Activated T-cell treated with anti-CD3 and anti-CD28 coated beads for 1 hour (primary cell): ENCODE measurements around the gene CD274.
"Not testable (repeated sequence)": the region's sequence is repeated elsewhere in the genome, so short reads cannot be mapped to it uniquely, and the experiment has no call there.

Experiments
- DNase-seq: peaks from one replicate; pipeline ENCODE4 v3.0.0-alpha.2; 2020; ENCODE audit warnings: low read depth

The CD274 gene

GRCh38 chr9:5450359-5451091, at the start of gene CD274:
CD274 (plus strand) TSS chr9:5450542; CDS start chr9:5456114, 5,572 bp downstream.
- DNase-seq = peak; percentile 56

DNA sequence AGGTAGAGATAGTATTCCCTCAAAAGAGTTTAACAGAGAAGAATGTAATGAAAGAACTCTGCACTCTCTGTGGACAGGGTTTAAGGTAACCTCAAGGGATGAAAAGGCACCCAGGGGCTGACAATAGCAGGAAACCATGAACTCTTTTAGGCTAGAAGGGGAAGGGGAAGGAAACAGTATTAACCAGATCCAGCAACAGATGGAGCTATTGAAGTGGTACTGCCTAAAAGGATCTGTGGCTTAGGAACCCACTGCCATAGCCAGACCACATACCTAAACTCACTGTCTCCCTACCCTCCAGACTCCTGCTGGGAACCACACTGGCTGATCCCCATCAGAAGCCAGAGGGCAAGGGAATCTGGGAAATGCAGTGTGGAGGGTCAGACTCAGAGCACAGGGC, 48.1 kb upstream of the CD274 start:
- no peak for DNase-seq

GRCh38 chr9:5408596-5408995, 41.7 kb upstream of the CD274 start:
- DNase-seq = no peak

GRCh38 chr9:5416953-5417352, 33.4 kb upstream of the CD274 start:
- DNase-seq = no peak

- DNase-seq = no peak
These were observed 31.9 kb upstream of the CD274 start for GRCh38 chr9:5418481-5418880.

- no peak for DNase-seq
These were observed 30.4 kb upstream of the CD274 start for GRCh38 chr9:5419987-5420386.

DNA sequence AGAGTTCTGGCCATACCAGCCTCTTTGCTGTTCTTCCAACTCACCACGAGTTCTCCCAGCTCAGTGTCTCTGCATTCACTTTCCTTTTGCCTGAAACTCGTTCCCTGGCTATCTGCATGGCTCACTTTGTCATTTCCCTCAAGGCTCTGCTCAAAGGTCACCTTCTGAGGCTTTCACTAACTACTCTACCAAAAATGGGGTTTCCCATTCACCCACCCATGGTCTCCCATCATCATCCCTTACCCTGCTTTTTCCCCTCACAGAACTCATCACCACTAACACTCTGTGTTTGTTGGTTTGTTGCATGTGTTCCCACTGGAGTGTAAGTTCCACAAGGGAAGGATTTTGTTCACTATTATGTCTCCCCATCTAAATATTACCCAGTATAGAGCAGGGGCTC, 29.2 kb upstream of the CD274 start:
- no peak for DNase-seq

DNA sequence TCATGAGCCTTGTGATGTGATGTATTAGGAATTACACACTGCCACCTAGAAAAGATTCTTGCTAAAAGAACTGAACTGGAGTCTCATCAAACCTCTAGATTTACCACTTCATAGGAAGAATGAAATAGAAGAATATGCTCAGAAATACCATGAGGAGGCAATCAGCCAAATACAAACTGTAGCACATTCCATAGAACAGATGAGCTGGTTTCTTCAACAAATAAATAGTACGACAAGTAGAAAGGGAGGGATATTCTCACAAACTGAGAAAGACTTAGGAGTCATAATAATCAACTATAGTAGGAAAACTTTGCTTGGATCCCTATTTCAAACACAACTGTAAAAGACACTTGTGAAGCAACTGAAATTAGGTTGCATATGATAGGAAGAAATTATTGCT, 28.1 kb upstream of the CD274 start:
- DNase-seq = no peak

DNA sequence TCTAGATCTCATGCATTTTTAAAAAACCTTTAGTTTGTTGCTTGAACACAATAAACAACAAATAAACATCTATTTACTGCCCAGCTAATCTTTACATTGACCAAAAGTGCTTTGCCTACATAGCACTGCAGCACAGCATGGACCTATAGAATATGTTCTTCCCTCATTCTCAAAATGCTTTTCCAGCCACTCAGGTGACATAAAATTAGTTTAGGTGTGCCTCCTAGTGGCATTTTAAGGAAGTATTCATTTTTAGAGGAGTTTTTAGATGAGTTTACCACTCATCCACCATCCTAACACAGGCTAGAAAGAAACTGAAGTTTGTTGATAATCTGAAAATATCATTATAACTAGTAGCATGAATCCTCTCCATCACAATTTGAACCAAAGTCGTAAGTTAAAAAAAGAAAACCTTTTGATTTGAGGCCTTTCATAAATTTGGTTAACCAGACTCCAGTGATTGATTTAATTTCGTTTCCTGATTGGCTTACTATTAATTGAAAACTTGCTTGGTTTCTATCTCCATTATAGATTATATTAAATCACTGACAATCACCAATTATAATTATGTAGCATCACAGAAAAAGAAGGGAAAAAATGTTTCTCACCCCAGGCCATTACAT, 25.2 kb upstream of the CD274 start:
- no peak for DNase-seq

- no peak for DNase-seq
These were observed 23.3 kb upstream of the CD274 start for GRCh38 chr9:5427005-5427404.

GRCh38 chr9:5428172-5428571, 22.2 kb upstream of the CD274 start:
- no peak for DNase-seq

- DNase-seq = no peak
These were observed 21.4 kb upstream of the CD274 start for GRCh38 chr9:5428794-5429528.

GRCh38 chr9:5429873-5430564, 20.3 kb upstream of the CD274 start:
- DNase-seq = no peak

- DNase-seq = no peak
These were observed 19.4 kb upstream of the CD274 start for GRCh38 chr9:5430912-5431311.

- not testable (repeated sequence) for DNase-seq
These were observed 17.5 kb upstream of the CD274 start for GRCh38 chr9:5432890-5433289.

DNA sequence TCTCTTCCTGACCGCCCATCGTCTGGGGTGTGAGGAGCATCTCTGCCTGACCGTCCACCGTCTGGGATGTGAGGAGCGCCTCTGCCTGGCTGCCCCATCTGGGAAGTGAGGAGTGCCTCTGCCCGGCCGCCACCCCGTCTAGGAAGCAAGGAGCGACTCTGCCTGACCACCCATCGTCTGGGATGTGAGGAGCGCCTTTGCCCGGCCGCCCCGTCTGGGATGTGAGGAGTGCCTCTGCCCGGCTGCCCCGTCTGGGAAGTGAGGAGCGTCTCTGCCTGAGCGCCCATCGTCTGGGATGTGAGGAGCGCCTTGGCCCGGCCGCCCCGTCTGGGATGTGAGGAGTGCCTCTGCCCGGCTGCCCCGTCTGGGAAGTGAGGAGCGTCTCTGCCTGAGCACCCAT, 17.0 kb upstream of the CD274 start:
- DNase-seq = not testable (repeated sequence)

GRCh38 chr9:5433841-5434810, 16.2 kb upstream of the CD274 start:
- not testable (repeated sequence) for DNase-seq

DNA sequence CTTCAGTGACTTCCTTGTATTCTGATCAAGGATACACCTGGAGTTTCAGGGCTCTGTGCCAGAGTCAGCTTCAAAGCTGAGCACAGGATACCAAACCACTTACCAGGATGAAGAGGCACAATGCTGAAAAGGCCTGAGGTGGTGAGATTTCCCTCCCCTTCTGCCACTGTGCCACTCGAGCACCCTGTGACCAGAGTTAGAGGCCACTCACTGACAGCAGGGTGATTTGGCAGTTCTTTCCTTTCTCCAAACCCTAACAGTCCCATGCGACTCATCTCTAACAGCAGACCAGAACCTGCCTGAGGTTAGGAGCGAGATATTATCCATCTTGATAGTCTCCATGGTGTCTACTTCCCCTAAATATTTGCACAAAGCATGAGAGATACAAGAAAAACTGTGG, 14.4 kb upstream of the CD274 start:
- DNase-seq = no peak

DNA sequence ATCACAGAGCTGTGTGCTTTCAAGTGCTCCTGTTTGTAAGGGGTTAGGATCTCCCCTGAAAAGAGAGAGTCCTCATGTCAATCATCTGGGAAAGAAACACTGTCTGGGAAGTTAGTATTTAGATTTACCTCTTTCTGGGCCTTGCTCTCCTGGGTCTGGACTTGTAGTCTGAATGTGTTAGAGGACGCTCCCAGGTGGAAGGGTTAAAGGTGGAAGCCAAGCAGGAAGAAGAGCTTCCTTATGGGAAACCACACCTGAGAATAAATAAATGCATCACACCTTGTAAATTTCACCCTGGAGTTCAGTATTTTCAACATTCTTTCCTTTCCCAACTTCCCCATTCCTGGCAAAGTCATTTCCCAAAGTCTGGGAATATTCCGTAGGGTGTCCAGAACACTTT, 13.9 kb upstream of the CD274 start:
- DNase-seq = no peak

DNA sequence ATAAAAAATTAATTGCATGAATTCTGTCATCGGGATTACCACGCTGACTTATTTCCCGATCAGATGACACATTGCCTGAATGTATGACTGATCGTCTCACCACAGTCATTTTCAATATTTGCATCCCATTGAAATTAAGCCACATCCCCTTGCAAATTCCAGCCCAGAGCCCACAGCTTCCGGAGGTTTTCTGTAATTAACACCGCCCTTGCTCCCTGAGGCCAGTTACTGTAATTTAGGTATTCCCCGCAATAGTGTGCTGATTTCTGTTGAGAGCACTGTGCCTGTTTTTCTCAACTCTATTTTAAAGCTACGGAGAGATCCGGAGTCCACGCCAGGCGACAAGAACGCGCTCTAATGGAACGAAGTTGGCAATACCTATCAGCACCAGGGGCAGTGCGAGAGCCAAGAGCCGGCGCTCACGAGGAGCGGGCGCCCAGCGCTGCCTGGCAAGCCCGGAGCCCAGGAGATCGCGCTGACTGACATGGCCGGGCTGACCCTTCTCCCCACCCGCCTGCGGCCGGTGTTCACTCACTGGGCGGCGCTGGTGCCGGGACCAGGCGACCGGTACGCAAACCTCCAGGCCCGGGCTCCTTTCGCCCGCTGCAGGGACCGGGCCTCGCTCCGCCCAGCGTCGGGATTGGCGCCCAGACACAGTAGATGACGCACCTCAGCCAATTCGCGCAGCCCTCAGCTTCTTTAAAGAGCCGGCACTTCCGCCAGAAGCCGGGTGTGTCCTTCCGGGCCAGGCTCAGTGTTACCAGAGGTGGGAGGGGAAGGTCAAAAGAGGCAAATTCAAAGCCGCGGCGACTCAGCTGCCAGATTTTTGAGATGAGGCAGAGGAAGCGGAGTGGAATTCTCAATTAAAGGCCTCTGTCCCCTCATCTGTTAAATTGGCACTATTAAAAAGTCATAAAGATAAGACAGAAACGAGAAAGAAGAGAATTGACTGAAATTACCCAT, 12.8 kb upstream of the CD274 start, which contains the start of gene PLGRKT:
PLGRKT (minus strand) TSS at position 672 of the 963 bp plus-strand sequence. CDS start 5,948 bp downstream, outside the sequence.
- DNase-seq = peak; percentile 82
